Ascending aorta (tissue), 2 donors: ENCODE data around the gene ACCSL. TPM values are rescaled to one million over a fixed set of nuclear protein-coding genes. Genes with fewer than 3 reads are reported as not detected.

Experiments used
- DNase-seq, 2 donors: peaks; one replicate each; pipeline ENCODE4 v3.0.0-alpha.2; 2019; ENCODE audit warnings: low spot score in 2 of 2
- H3K27ac ChIP-seq, 2 donors: fragments of 200-600 bp; sonication (generic); one replicate each; pipeline ENCODE4 v1.5.1; 2016 to 2017; ENCODE audit warnings: mild to moderate bottlenecking in 1 of 2
- H3K27me3 ChIP-seq: fragments of 200-600 bp; sonication (generic); one replicate; pipeline ENCODE4 v1.5.1; 2017
- H3K36me3 ChIP-seq, 2 donors: fragments of 200-600 bp; sonication (generic); one replicate each; pipeline ENCODE4 v1.5.1; 2016
- H3K4me1 ChIP-seq, 2 donors: fragments of 200-600 bp; sonication (generic); one replicate each; pipeline ENCODE4 v1.5.1; 2016 to 2017; ENCODE audit warnings: mild to moderate bottlenecking in 1 of 2
- H3K4me3 ChIP-seq, 2 donors: fragments of 200-600 bp; sonication (generic); one replicate each; pipeline ENCODE4 v1.5.1; 2016 to 2017; ENCODE audit warnings: mild to moderate bottlenecking in 1 of 2
- H3K9me3 ChIP-seq, 2 donors: fragments of 200-600 bp; sonication (generic); one replicate each; pipeline ENCODE4 v1.5.1; 2016
- CTCF ChIP-seq, 3 experiments: fragments of 200-600 bp in 2 of 3; fragments of 450-650 bp in 1 of 3; sonication (generic) in 2 of 3; IDR thresholded peaks; one replicate each; pipeline ENCODE4 v1.5.1; 2016 to 2019; ENCODE audit warnings: antibody characterized with exemption in 3 of 3, mild to moderate bottlenecking in 1 of 3, moderate library complexity in 1 of 3
- intact Hi-C: fragments of 100-400 bp; cut with DNase I; formaldehyde crosslinking; loops from one replicate; pipeline ENCODE4 v1.15.1; 2023
- total RNA-seq: library from RNA; depleted of rRNA; stranded (reverse); fragments of >200 nt; gene quantifications from one replicate; pipeline ENCODE4 v1.1.0, GENCODE V29; 2016

Gene ACCSL
- total RNA-seq, 1 donor from 2014 or later, result not detected

GRCh38 chr11:44078794-44079193 lies 31.0 kb downstream of the ACCSL start:
- no peak overlapping the region for H3K27ac ChIP-seq
- TF ChIP-seq CTCF (IDR thresholded peaks at IDR 0.05), result no peak
- H3K9me3 ChIP-seq, result no peaks in the 10 kb centered on the region
- no peaks in the 10 kb centered on the region for H3K4me1 ChIP-seq
- H3K36me3 ChIP-seq, result peaks cover 34 to 60% of the 10 kb centered on the region in 2 donors
- H3K27me3 ChIP-seq, result no peaks in the 10 kb centered on the region
- H3K4me3 ChIP-seq, result no peak overlapping the region
- no peak for DNase-seq
- intact Hi-C loops, result no loop called here

GRCh38 chr11:44079376-44079775 lies 31.6 kb downstream of the ACCSL start:
- Histone ChIP-seq H3K36me3 (peaks cover 30 to 64% of the 10 kb centered on the region in 2 donors), H3K4me3 (no peak overlapping the region), H3K27me3 (no peaks in the 10 kb centered on the region), H3K27ac (no peak overlapping the region), H3K9me3 (no peaks in the 10 kb centered on the region), H3K4me1 (no peaks in the 10 kb centered on the region)
- TF ChIP-seq CTCF (IDR thresholded peaks at IDR 0.05), result no peak
- DNase-seq, result no peak
- intact Hi-C loops, result no loop called here

- intact Hi-C loops, result no loop called here
- no peaks in the 10 kb centered on the region for H3K9me3 ChIP-seq
- DNase-seq, result no peak
- no peak for TF ChIP-seq CTCF (IDR thresholded peaks at IDR 0.05)
- no peak overlapping the region for H3K4me3 ChIP-seq
- no peaks in the 10 kb centered on the region for H3K4me1 ChIP-seq
- no peaks in the 10 kb centered on the region for H3K27me3 ChIP-seq
- no peak overlapping the region for H3K27ac ChIP-seq
- H3K36me3 ChIP-seq, result peaks cover 16 to 51% of the 10 kb centered on the region in 2 donors
Measured at GRCh38 chr11:44080951-44081350, 33.2 kb downstream of the ACCSL start.

GRCh38 chr11:44082645-44083044 lies 34.9 kb downstream of the ACCSL start:
- no peak for TF ChIP-seq CTCF (IDR thresholded peaks at IDR 0.05)
- no peaks in the 10 kb centered on the region for H3K9me3 ChIP-seq
- no peaks in the 10 kb centered on the region for H3K4me1 ChIP-seq
- no peaks in the 10 kb centered on the region for H3K27me3 ChIP-seq
- no peak overlapping the region for H3K27ac ChIP-seq
- no peak for DNase-seq
- peaks cover 17 to 41% of the 10 kb centered on the region in 2 donors for H3K36me3 ChIP-seq
- intact Hi-C loops, result no loop called here
- no peak overlapping the region for H3K4me3 ChIP-seq

GRCh38 chr11:44083433-44083832 lies 35.7 kb downstream of the ACCSL start:
- Histone ChIP-seq H3K36me3 (peaks cover 17 to 41% of the 10 kb centered on the region in 2 donors), H3K27ac (no peak overlapping the region)
- intact Hi-C loops, result no loop called here

More at GRCh38 chr11:44083433-44083832, 35.7 kb downstream of the ACCSL start:
- no peak for TF ChIP-seq CTCF (IDR thresholded peaks at IDR 0.05)
- DNase-seq, result no peak
- no peaks in the 10 kb centered on the region for H3K9me3 ChIP-seq
- H3K4me1 ChIP-seq, result no peaks in the 10 kb centered on the region
- H3K27me3 ChIP-seq, result no peaks in the 10 kb centered on the region
- H3K4me3 ChIP-seq, result no peak overlapping the region
